Activated T-helper 9 cell treated with anti-CD3 and anti-CD28 coated beads, Interleukin-2, amount 50 U/mL, for 16 hours (primary cell): Measurements from ENCODE around the gene BMP3.
A peak's percentile ranks its signal among the peaks of the same experiment; 100 is the strongest.

Experiments
- DNase-seq: peaks from one replicate; pipeline ENCODE4 v3.0.0-alpha.2; 2020; ENCODE audit warnings: low read depth

BMP3 gene

GRCh38 chr4:81040012-81040659 is 9.6 kb downstream of the BMP3 start:
- DNase-seq, result no peak

GRCh38 chr4:81042578-81043365 is 12.3 kb downstream of the BMP3 start:
- no peak for DNase-seq

GRCh38 chr4:81049330-81049729 is 18.8 kb downstream of the BMP3 start:
- no peak for DNase-seq

GRCh38 chr4:81049907-81050306 is 19.4 kb downstream of the BMP3 start:
- no peak for DNase-seq

- DNase-seq, result no peak
Measured at GRCh38 chr4:81052119-81053068, 21.9 kb downstream of the BMP3 start.

- DNase-seq, result no peak
Measured at GRCh38 chr4:81058621-81059020, 28.1 kb downstream of the BMP3 start.

- DNase-seq, result no peak
Measured at GRCh38 chr4:81060587-81061343, 30.3 kb downstream of the BMP3 start.

GRCh38 chr4:81061344-81061730 is 30.8 kb downstream of the BMP3 start:
- DNase-seq, result no peak

GRCh38 chr4:81062001-81062400 is 31.5 kb downstream of the BMP3 start:
- no peak for DNase-seq

- DNase-seq, result no peak
Measured at GRCh38 chr4:81065446-81065845, 34.9 kb downstream of the BMP3 start.

GRCh38 chr4:81069706-81070331 is 39.3 kb downstream of the BMP3 start:
- DNase-seq, result peak; percentile 9

- DNase-seq, result no peak
Measured at GRCh38 chr4:81071013-81071412, 40.5 kb downstream of the BMP3 start.

- DNase-seq, result no peak
Measured at GRCh38 chr4:81081156-81081555, 50.6 kb downstream of the BMP3 start.

GRCh38 chr4:81084029-81084428 is 53.5 kb downstream of the BMP3 start:
- no peak for DNase-seq

GRCh38 chr4:81084634-81085033 is 54.1 kb downstream of the BMP3 start:
- DNase-seq, result no peak

GRCh38 chr4:81085291-81085690 is 54.8 kb downstream of the BMP3 start:
- DNase-seq, result no peak

- no peak for DNase-seq
Measured at GRCh38 chr4:81085979-81086378, 55.5 kb downstream of the BMP3 start.

- DNase-seq, result no peak
Measured at GRCh38 chr4:81093720-81094401, 63.4 kb downstream of the BMP3 start.

GRCh38 chr4:81095389-81095788 is 64.9 kb downstream of the BMP3 start:
- DNase-seq, result no peak

- DNase-seq, result no peak
Measured at GRCh38 chr4:81096566-81096965, 66.1 kb downstream of the BMP3 start.

GRCh38 chr4:81102107-81102506 is 71.6 kb downstream of the BMP3 start:
- no peak for DNase-seq
